22Rv1 (cell line): ENCODE data around the gene MMP23B.
"Not testable (repeated sequence)": the region's sequence is repeated elsewhere in the genome, so short reads cannot be mapped to it uniquely, and the experiment has no call there.

Experiments
- CTCF ChIP-seq: fragments of 450-650 bp; IDR thresholded peaks from 2 replicates; pipeline ENCODE4 v1.5.1; 2017; ENCODE audit warnings: mild to moderate bottlenecking
- ZFX ChIP-seq: fragments of 450-650 bp; IDR thresholded peaks from 2 replicates; pipeline ENCODE4 v1.6.1; 2017; ENCODE audit warnings: antibody characterized with exemption, borderline replicate concordance

GRCh38 chr1:1662392-1662791 lies 30.4 kb downstream of the MMP23B start:
- TF ChIP-seq CTCF, ZFX: not testable (repeated sequence)
